ENCODE measurements around the gene FZD2.
"Not testable (repeated sequence)": the region's sequence is repeated elsewhere in the genome, so short reads cannot be mapped to it uniquely, and the experiment has no call there.

Gene FZD2

GRCh38 chr17:44536090-44536953, 21.0 kb upstream of the FZD2 start:
- TF ChIP-seq TAF1 (IDR thresholded peaks at IDR 0.05; ENCODE audit: borderline replicate concordance, low read depth, low read length) (no peak), POLR2A (IDR thresholded peaks at IDR 0.05; ENCODE audit: low read depth, low read length) (no peak), POLR2AphosphoS5 (IDR thresholded peaks at IDR 0.05; ENCODE audit: low read depth, low read length) (no peak)
- DNase-seq (ENCODE audit: insufficient read length) (no peak), FAIRE-seq (peak; percentile 74)

DNA sequence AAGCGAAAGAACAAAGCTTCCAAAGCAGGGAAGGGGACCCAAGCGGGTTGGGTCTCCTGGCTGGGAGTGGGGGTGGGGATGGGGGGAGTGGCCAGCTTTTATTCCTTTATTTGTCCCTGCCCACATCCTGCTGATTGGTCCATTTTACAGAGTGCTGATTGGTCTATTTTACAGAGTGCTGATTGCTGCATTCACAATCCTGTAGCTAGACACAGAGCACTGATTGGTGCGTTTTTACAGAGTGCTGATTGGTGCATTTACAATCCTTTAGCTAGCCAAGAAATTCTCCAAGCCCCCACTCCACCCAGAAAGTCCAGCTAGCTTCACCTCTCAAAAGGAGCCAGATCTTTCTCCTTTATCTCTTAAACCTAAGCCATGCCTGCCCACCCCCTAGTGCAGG, 19.4 kb upstream of the FZD2 start:
- DNase-seq (ENCODE audit: insufficient read length); FAIRE-seq: not testable (repeated sequence)

DNA sequence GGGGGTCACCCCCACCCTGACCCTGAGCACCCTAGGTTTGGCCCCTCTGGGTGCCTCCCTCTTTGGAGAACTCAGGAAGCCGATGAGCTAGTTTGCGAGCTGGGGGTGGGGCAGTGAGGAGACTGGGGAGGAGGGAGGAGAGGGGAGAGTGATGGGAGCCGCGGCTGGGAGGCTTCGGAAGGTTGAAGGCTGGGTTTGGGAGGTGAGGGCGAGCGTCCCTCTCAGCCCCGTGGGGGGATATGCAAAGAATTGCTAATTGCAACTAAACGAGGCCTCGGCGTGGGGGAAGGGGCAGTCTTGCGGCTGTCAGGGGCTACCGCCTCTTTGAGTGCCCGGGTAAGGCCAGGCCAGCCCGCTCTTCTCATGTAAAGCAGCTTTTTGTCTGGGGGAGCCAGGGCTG, 17.6 kb upstream of the FZD2 start:
- no peak for TF ChIP-seq POLR2AphosphoS5 (IDR thresholded peaks at IDR 0.05; ENCODE audit: low read depth, low read length)
- TF ChIP-seq POLR2A (IDR thresholded peaks at IDR 0.05; ENCODE audit: low read depth, low read length) = no peak
- no peak for TF ChIP-seq TAF1 (IDR thresholded peaks at IDR 0.05; ENCODE audit: borderline replicate concordance, low read depth, low read length)
- FAIRE-seq (no peak), DNase-seq (ENCODE audit: insufficient read length) (no peak)

DNA sequence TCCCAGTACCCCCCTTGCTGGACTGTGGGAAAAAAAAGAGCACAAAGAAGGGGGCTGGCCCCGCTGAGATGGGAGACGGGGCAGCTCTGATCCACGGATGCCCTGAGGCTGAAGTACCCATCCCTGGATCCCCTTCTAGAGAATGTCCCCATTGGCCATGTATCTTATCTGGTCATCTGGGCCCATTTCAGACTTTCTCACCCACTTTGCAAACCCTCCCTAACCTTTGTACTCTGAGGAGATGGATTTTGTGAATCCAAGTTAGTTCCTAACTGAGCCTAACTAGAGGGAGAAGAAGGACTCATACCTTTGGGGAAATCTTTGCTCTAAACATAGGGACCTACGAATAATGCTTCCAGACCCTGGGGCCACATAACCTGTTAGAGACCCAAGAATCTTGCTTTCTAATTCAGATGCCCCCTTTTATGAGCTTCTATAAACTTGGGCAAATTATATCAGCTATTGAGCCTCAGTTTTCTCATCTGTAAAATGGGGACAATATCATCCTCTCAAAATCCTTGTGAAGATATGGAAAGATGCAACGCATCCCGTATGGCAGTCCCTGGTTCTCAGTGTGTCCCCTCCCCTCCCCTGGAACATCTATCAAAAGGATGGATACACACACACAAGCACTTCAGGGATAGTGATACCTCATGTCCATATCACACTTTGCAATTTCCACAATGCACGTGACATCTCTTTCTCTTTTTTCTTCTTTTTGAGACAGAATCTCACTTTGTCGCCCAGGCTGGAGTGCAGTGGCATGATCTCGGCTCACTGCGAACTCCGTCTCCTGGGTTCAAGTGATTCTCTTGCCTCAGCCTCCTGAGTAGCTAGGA, 16.8 kb upstream of the FZD2 start:
- FAIRE-seq (no peak), DNase-seq (ENCODE audit: insufficient read length) (no peak)
- no peak for TF ChIP-seq POLR2AphosphoS5 (IDR thresholded peaks at IDR 0.05; ENCODE audit: low read depth, low read length)
- TF ChIP-seq POLR2A (IDR thresholded peaks at IDR 0.05; ENCODE audit: low read depth, low read length) = no peak
- no peak for TF ChIP-seq TAF1 (IDR thresholded peaks at IDR 0.05; ENCODE audit: borderline replicate concordance, low read depth, low read length)

GRCh38 chr17:44541884-44542581, 15.3 kb upstream of the FZD2 start:
- TF ChIP-seq POLR2A (IDR thresholded peaks at IDR 0.05; ENCODE audit: low read depth, low read length) = no peak

DNA sequence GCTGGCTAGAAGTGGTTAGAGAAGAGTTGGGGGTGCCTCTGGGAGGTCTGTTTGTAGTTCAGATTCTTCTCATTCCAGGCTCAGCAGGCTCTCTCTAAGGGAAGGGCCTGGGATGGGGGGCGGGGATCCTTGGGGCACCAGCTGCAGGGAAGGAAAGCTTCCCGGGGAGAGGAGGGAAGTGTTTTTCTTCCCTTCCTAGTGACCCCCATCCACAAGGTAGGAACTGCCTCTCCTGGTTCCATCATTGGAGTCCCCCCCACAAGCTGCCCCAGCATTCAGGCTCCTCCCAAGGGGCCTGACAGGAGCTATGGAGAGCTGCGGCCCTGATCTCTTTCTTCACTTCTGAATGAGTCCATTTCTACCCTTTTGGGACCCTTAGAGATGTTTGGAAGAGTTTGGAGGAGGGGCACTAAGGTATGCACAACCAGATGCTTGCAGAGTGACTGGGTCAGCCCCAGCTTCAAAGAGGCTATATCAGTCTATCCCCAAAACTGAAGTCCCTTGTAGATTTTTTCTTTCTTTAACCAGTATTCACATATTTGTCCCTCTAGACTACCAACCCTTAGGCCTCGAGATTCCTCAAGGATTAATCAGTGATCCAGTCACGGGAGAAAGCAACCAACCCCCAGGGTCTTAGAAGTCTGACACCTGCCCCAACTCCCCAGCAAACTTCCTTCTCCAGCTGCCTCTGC, 13.9 kb upstream of the FZD2 start:
- DNase-seq (ENCODE audit: insufficient read length) = no peak
- TF ChIP-seq POLR2AphosphoS5 (IDR thresholded peaks at IDR 0.05; ENCODE audit: low read depth, low read length) = no peak
- TF ChIP-seq TAF1 (IDR thresholded peaks at IDR 0.05; ENCODE audit: borderline replicate concordance, low read depth, low read length) = no peak
- TF ChIP-seq POLR2A (IDR thresholded peaks at IDR 0.05; ENCODE audit: low read depth, low read length) = no peak

More at GRCh38 chr17:44541884-44542581, 15.3 kb upstream of the FZD2 start:
- FAIRE-seq = no peak
- no peak for DNase-seq (ENCODE audit: insufficient read length)

DNA sequence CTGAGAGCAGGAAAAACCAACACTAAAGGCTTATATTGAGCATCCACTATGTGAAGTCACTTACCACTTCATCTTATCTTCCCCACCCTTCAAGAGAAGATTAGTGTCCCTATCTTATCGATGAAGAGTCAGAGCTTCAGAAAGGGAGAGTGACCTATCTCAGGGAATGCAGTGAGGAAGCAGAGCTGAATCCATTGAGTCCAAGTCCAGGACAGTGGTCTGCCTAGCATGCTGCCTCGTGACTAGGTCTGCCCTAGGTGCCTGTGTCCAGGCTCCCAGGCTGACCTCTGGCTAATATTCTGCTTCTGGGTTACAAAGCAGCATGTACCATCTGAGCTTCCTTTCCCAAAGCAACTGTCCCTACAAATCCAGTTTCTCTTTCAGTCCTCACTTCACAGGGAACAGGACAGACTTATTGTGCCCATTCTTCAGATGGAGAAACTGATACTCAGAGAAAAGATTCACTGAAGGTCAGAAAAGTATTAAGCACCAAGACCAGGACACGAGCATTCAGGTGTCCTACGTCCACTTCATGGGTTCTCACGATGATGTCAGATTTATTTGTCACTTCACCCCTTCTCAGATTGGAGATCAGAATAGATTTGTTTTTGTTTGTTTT, 13.3 kb upstream of the FZD2 start:
- FAIRE-seq = no peak
- TF ChIP-seq TAF1 (IDR thresholded peaks at IDR 0.05; ENCODE audit: borderline replicate concordance, low read depth, low read length) = no peak
- DNase-seq (ENCODE audit: insufficient read length) = no peak

More for the DNA sequence above, 13.9 kb upstream of the FZD2 start:
- FAIRE-seq = no peak

GRCh38 chr17:44546671-44547606, 10.3 kb upstream of the FZD2 start:
- TF ChIP-seq POLR2A (IDR thresholded peaks at IDR 0.05; ENCODE audit: low read depth, low read length) (no peak), TAF1 (IDR thresholded peaks at IDR 0.05; ENCODE audit: borderline replicate concordance, low read depth, low read length) (no peak), POLR2AphosphoS5 (IDR thresholded peaks at IDR 0.05; ENCODE audit: low read depth, low read length) (no peak)
- FAIRE-seq = no peak
- DNase-seq (ENCODE audit: insufficient read length) = no peak

DNA sequence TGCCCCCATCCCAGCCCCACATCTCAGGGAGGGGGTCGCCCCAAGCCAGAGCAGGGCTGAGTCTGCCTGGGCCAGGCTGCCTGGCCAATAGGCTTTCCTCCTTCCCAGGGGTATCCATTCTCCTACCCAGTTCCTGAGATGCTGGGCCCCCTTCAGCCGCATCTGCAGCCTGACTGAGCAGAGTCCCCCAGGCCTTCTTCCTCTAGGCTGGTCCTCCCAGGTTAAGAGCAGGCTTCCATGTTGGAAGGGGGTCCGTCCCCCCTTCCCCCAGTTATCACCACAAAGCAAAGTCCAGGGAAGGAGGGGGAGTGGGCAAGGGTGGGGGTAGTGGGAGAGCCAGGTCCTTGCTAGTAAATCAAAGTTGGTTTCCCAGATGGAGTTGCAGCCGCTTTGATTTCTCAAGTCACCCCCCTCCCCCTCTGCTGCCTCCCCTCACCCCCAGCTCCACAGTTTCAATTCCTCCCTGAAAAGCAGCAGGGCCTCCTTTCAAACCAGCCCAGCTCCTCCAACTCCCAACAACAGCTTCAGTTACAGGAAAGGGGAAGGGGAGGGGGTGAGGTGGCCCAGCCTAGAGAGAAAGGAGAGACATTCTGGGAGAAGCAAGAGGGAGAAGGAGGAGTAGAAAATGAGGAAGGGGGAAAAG, 9.5 kb upstream of the FZD2 start:
- TF ChIP-seq POLR2A (IDR thresholded peaks at IDR 0.05; ENCODE audit: low read depth, low read length) = no peak
- no peak for TF ChIP-seq TAF1 (IDR thresholded peaks at IDR 0.05; ENCODE audit: borderline replicate concordance, low read depth, low read length)
- no peak for TF ChIP-seq POLR2AphosphoS5 (IDR thresholded peaks at IDR 0.05; ENCODE audit: low read depth, low read length)
- FAIRE-seq (no peak), DNase-seq (ENCODE audit: insufficient read length) (no peak)
